Mesendoderm (in vitro differentiated cells): ENCODE results near the gene SPEF1.

ENCODE experiments used
- DNase-seq: peaks from one replicate; pipeline ENCODE4 v3.0.0; 2013
- H2AK5ac ChIP-seq: 2 replicates; pipeline ENCODE4 v1.6.1; 2013; ENCODE audit warnings: low read length, inconsistent platforms
- H2BK120ac ChIP-seq: 2 replicates; pipeline ENCODE4 v1.6.1; 2013; ENCODE audit warnings: low read depth, mild to moderate bottlenecking, low read length, moderate library complexity, mixed read lengths
- H2BK15ac ChIP-seq: replicated peaks from 2 replicates; pipeline ENCODE4 v1.6.1; 2013; ENCODE audit warnings: low read depth, mild to moderate bottlenecking, moderate library complexity
- H2BK5ac ChIP-seq: 2 replicates; pipeline ENCODE4 v1.6.1; 2013; ENCODE audit warnings: low read length, inconsistent platforms
- H3K18ac ChIP-seq: 2 replicates; pipeline ENCODE4 v1.6.1; 2013; ENCODE audit warnings: mild to moderate bottlenecking, low read length, mixed read lengths
- H3K23ac ChIP-seq: one replicate; pipeline ENCODE4 v1.6.1; 2013; ENCODE audit warnings: low read length
- H3K27ac ChIP-seq: 2 replicates; pipeline ENCODE4 v1.5.1; 2013; ENCODE audit warnings: low read depth, mild to moderate bottlenecking, inconsistent platforms, low read length, moderate library complexity
- H3K27me3 ChIP-seq: 2 replicates; pipeline ENCODE4 v1.6.1; 2013; ENCODE audit warnings: low read length, control low read depth, mild to moderate bottlenecking, inconsistent platforms; ENCODE audit not compliant: insufficient read depth, poor library complexity
- H3K36me3 ChIP-seq: 2 replicates; pipeline ENCODE4 v1.6.1; 2013; ENCODE audit warnings: low read length, inconsistent platforms; ENCODE audit not compliant: control insufficient read depth, insufficient read depth
- H3K4ac ChIP-seq: one replicate; pipeline ENCODE4 v1.6.1; 2013; ENCODE audit warnings: low read depth, mild to moderate bottlenecking, low read length, moderate library complexity
- H3K4me1 ChIP-seq: 2 replicates; pipeline ENCODE4 v1.6.1; 2013; ENCODE audit warnings: low read depth, low read length, inconsistent platforms; ENCODE audit not compliant: control insufficient read depth
- H3K4me2 ChIP-seq: 2 replicates; pipeline ENCODE4 v1.6.1; 2013; ENCODE audit warnings: low read length
- H3K4me3 ChIP-seq: 2 replicates; pipeline ENCODE4 v1.5.1; 2013; ENCODE audit warnings: mild to moderate bottlenecking, low read length
- H3K56ac ChIP-seq: one replicate; pipeline ENCODE4 v1.6.1; 2013; ENCODE audit warnings: low read length
- H3K79me1 ChIP-seq: 2 replicates; pipeline ENCODE4 v1.6.1; 2013; ENCODE audit warnings: low read length, inconsistent platforms
- H3K79me2 ChIP-seq: 2 replicates; pipeline ENCODE4 v1.6.1; 2013; ENCODE audit warnings: mild to moderate bottlenecking, low read length; ENCODE audit not compliant: control insufficient read depth, insufficient read depth
- H3K9ac ChIP-seq: 2 replicates; pipeline ENCODE4 v1.6.1; 2013; ENCODE audit warnings: low read length, inconsistent platforms
- H4K5ac ChIP-seq: one replicate; pipeline ENCODE4 v1.6.1; 2013; ENCODE audit warnings: low read length
- H4K8ac ChIP-seq: one replicate; pipeline ENCODE4 v1.6.1; 2013; ENCODE audit warnings: low read depth, mild to moderate bottlenecking, control low read depth, low read length, moderate library complexity
- WGBS: extraction: QIAGEN DNeasy Blood & Tissue Kit; methylation state at CpG from one replicate; pipeline ENCODE4 v1.1.7; 2013; ENCODE audit warnings: low lambda C conversion rate, missing lambda C conversion rate; ENCODE audit not compliant: insufficient coverage; ENCODE audit errors: extremely low coverage; 5-methylcytosine and 5-hydroxymethylcytosine counted together

SPEF1 gene

GRCh38 chr20:3800256-3800877, 19.1 kb upstream of the SPEF1 start:
- no CpG with 5 or more reads among the region's 18 CpGs for WGBS
- peak overlapping the region; percentile 18 for H3K27ac ChIP-seq

GRCh38 chr20:3798908-3799248, 17.6 kb upstream of the SPEF1 start:
- Histone ChIP-seq H3K9ac (no peak overlapping the region), H3K18ac (no peak overlapping the region), H3K4me3 (no peak overlapping the region), H4K5ac (no peak overlapping the region), H2BK120ac (no peak overlapping the region), H2BK5ac (no peak overlapping the region), H3K79me1 (peaks cover 1% of the 10 kb centered on the region), H3K36me3 (peaks cover 8% of the 10 kb centered on the region), H4K8ac (no peak overlapping the region), H3K4me1 (peaks cover 13% of the 10 kb centered on the region), H3K27me3 (no peaks in the 10 kb centered on the region), H3K23ac (no peak overlapping the region), H3K4me2 (no peak overlapping the region), H3K27ac (no peak overlapping the region), H3K56ac (peak overlapping the region; percentile 42), H3K79me2 (no peaks in the 10 kb centered on the region), H3K4ac (no peak overlapping the region), H2AK5ac (no peak overlapping the region), H2BK15ac (no peak overlapping the region)
- WGBS, result no CpG with 5 or more reads among the region's 3 CpGs
- no peak for DNase-seq

More at GRCh38 chr20:3800256-3800877, 19.1 kb upstream of the SPEF1 start:
- Histone ChIP-seq H3K56ac (peak overlapping the region; percentile 42), H4K5ac (no peak overlapping the region), H3K79me1 (peaks cover 1% of the 10 kb centered on the region), H2BK5ac (no peak overlapping the region), H4K8ac (no peak overlapping the region), H2AK5ac (no peak overlapping the region), H2BK15ac (no peak overlapping the region), H3K4me3 (no peak overlapping the region), H3K4me1 (peaks cover 13% of the 10 kb centered on the region), H3K36me3 (peaks cover 8% of the 10 kb centered on the region), H3K9ac (peak overlapping the region; percentile 32), H3K4ac (no peak overlapping the region), H3K18ac (no peak overlapping the region), H3K4me2 (no peak overlapping the region), H3K27me3 (no peaks in the 10 kb centered on the region), H3K79me2 (no peaks in the 10 kb centered on the region), H3K23ac (peak overlapping the region; percentile 45), H2BK120ac (no peak overlapping the region)
- peak; percentile 81 for DNase-seq

- Histone ChIP-seq H3K9ac (no peak overlapping the region), H3K56ac (no peak overlapping the region), H4K5ac (no peak overlapping the region), H3K79me1 (peaks cover 1% of the 10 kb centered on the region), H4K8ac (no peak overlapping the region), H3K4ac (no peak overlapping the region), H3K27ac (no peak overlapping the region), H3K23ac (no peak overlapping the region), H2AK5ac (no peak overlapping the region), H3K79me2 (no peaks in the 10 kb centered on the region), H3K18ac (no peak overlapping the region), H3K4me3 (no peak overlapping the region), H3K4me2 (no peak overlapping the region), H3K4me1 (peaks cover 13% of the 10 kb centered on the region), H3K36me3 (peaks cover 6% of the 10 kb centered on the region), H2BK120ac (no peak overlapping the region), H2BK5ac (no peak overlapping the region), H3K27me3 (no peaks in the 10 kb centered on the region), H2BK15ac (no peak overlapping the region)
- DNase-seq, result no peak
- whole genome bisulfite sequencing, result no CpG with 5 or more reads among the region's 5 CpGs
These were observed 17.1 kb upstream of the SPEF1 start for GRCh38 chr20:3798373-3798768.

GRCh38 chr20:3797592-3798372, 16.5 kb upstream of the SPEF1 start:
- Histone ChIP-seq H3K27me3 (no peaks in the 10 kb centered on the region), H3K36me3 (peaks cover 1% of the 10 kb centered on the region), H3K4me3 (no peak overlapping the region)

GRCh38 chr20:3797226-3797545, 15.9 kb upstream of the SPEF1 start:
- H2BK5ac ChIP-seq, result no peak overlapping the region
- H3K4ac ChIP-seq, result no peak overlapping the region
- H3K27ac ChIP-seq, result no peak overlapping the region
- peak overlapping the region; percentile 82 for H3K9ac ChIP-seq
- no peaks in the 10 kb centered on the region for H3K79me2 ChIP-seq
- H3K4me1 ChIP-seq, result peaks cover 13% of the 10 kb centered on the region
- no peak for DNase-seq
- no peak overlapping the region for H4K8ac ChIP-seq
- no peak overlapping the region for H3K4me3 ChIP-seq
- H3K56ac ChIP-seq, result peak overlapping the region; percentile 90
- H3K36me3 ChIP-seq, result no peaks in the 10 kb centered on the region
- no peak overlapping the region for H4K5ac ChIP-seq
- peak overlapping the region; percentile 20 for H3K4me2 ChIP-seq
- H3K79me1 ChIP-seq, result peaks cover 1% of the 10 kb centered on the region
- peak overlapping the region; percentile 45 for H2AK5ac ChIP-seq
- H3K27me3 ChIP-seq, result no peaks in the 10 kb centered on the region
- no peak overlapping the region for H2BK15ac ChIP-seq
- no peak overlapping the region for H3K18ac ChIP-seq
- no CpG with 5 or more reads among the region's 5 CpGs for WGBS
- no peak overlapping the region for H3K23ac ChIP-seq
- H2BK120ac ChIP-seq, result no peak overlapping the region

More at GRCh38 chr20:3797592-3798372, 16.5 kb upstream of the SPEF1 start:
- H2AK5ac ChIP-seq, result no peak overlapping the region
- WGBS, result no CpG with 5 or more reads among the region's 19 CpGs
- H3K4me1 ChIP-seq, result peaks cover 13% of the 10 kb centered on the region
- peak overlapping the region; percentile 82 for H3K9ac ChIP-seq
- no peaks in the 10 kb centered on the region for H3K79me2 ChIP-seq
- no peak for DNase-seq
- peak overlapping the region; percentile 49 for H3K56ac ChIP-seq
- no peak overlapping the region for H2BK15ac ChIP-seq
- H3K18ac ChIP-seq, result no peak overlapping the region
- H2BK5ac ChIP-seq, result no peak overlapping the region
- no peak overlapping the region for H2BK120ac ChIP-seq
- no peak overlapping the region for H3K27ac ChIP-seq
- no peak overlapping the region for H4K5ac ChIP-seq
- peaks cover 1% of the 10 kb centered on the region for H3K79me1 ChIP-seq
- H3K23ac ChIP-seq, result no peak overlapping the region
- no peak overlapping the region for H3K4me2 ChIP-seq
- H3K4ac ChIP-seq, result no peak overlapping the region
- H4K8ac ChIP-seq, result no peak overlapping the region
